ENCODE measurements around the gene GRIK3.

GRIK3 gene

DNA sequence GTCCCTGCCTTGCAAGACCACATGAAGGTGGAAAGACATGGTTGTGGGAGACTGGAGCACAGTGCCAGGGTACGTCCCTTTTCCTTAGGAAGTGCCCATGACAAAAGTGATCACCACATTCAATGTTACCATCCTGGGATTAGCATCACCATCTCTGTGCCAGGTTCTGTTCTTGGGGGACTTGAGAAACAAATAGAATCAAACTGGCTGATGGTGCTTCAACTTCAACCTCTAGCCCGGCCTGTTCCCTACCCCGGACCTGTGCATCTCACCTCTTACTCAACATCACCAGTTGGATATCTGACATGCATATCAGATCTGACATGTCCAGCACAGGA lies 153.3 kb downstream of the GRIK3 start:
- no peak for FAIRE-seq
- TF ChIP-seq, protein P1, sequence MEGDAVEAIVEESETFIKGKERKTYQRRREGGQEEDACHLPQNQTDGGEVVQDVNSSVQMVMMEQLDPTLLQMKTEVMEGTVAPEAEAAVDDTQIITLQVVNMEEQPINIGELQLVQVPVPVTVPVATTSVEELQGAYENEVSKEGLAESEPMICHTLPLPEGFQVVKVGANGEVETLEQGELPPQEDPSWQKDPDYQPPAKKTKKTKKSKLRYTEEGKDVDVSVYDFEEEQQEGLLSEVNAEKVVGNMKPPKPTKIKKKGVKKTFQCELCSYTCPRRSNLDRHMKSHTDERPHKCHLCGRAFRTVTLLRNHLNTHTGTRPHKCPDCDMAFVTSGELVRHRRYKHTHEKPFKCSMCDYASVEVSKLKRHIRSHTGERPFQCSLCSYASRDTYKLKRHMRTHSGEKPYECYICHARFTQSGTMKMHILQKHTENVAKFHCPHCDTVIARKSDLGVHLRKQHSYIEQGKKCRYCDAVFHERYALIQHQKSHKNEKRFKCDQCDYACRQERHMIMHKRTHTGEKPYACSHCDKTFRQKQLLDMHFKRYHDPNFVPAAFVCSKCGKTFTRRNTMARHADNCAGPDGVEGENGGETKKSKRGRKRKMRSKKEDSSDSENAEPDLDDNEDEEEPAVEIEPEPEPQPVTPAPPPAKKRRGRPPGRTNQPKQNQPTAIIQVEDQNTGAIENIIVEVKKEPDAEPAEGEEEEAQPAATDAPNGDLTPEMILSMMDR (IDR thresholded peaks at IDR 0.05; ENCODE audit: insufficient read depth, missing control alignments), result no peak
- DNase-seq (ENCODE audit: insufficient read length, low spot score), result no peak

GRCh38 chr1:36880155-36881067 lies 153.9 kb downstream of the GRIK3 start:
- FAIRE-seq (no peak), DNase-seq (ENCODE audit: insufficient read length, low spot score) (no peak)
- TF ChIP-seq, protein P1 (IDR thresholded peaks at IDR 0.05; ENCODE audit: insufficient read depth, missing control alignments), result no peak

- no peak for DNase-seq (ENCODE audit: insufficient read length, low spot score)
- FAIRE-seq, result no peak
- TF ChIP-seq, protein P1 (IDR thresholded peaks at IDR 0.05; ENCODE audit: insufficient read depth, missing control alignments), result no peak
Observed at GRCh38 chr1:36879613-36880012, 154.7 kb downstream of the GRIK3 start.

GRCh38 chr1:36876990-36877389 lies 157.3 kb downstream of the GRIK3 start:
- FAIRE-seq, result no peak

DNA sequence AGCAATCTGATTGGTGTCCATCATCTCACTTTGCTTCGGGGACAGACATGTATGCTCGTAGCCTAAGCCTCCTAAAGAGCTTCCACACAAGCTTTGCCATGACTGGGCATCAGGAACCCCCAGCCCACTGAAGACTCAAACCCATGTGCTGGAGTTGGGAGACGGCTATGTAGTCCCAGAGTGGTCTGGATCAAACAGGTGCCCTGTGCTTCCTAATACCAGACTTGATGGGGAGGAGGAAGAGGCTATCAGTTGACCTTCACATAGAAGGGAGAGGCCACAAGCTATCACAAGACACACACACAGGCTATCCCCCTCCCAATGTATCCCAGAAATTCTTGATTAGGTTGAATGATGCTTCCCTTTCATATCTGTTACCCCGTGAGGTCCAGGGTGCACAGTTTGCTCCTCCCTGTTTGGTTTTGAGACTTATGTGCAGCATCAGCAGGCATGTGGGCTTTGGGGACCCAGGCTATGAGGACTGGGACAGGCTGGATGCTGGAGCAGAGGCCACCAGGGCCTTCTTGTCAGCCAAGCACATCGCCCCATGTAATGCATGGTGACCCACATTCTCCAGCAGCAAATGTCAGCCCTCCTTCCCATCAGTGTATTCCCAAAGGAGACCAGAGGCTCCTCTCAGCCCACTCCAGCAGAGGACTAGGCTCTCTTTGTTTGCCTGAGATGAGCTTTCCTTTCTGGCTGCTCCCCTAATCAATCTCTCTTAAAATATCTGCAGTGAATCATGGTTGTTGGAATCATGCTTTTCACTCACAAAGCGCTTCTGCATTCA lies 159.8 kb downstream of the GRIK3 start:
- FAIRE-seq, result no peak
- TF ChIP-seq, protein P1 (IDR thresholded peaks at IDR 0.05; ENCODE audit: insufficient read depth, missing control alignments), result no peak
- DNase-seq (ENCODE audit: insufficient read length, low spot score), result peak; percentile 8

More at GRCh38 chr1:36876990-36877389, 157.3 kb downstream of the GRIK3 start:
- TF ChIP-seq, protein P1 (IDR thresholded peaks at IDR 0.05; ENCODE audit: insufficient read depth, missing control alignments), result no peak
- no peak for DNase-seq (ENCODE audit: insufficient read length, low spot score)

DNA sequence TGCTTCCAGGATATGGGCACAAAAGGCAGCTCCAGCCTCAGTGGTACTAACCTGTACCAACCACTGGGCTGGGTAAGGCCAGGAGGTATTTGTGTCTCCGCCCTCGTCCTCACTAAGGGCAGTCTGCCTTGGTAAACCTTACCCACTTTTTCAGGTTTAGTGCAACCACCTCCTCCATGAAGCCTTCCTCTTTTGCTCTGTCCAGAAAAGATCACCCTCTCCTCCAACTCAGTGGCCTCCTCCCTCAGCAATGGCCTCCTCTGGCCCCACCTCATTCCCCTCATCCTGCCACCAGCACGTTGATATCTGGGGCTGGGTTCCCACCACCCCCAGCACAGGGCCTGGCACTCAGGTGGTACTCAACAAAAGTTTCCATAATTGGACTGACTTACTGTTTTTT lies 161.5 kb downstream of the GRIK3 start:
- FAIRE-seq (no peak), DNase-seq (ENCODE audit: insufficient read length, low spot score) (no peak)
- TF ChIP-seq, protein P1 (IDR thresholded peaks at IDR 0.05; ENCODE audit: insufficient read depth, missing control alignments), result no peak
